AG04449 (cell line): ENCODE results near the gene SCN8A.

ENCODE experiments used
- CTCF ChIA-PET: fragments of 350-600 bp; formaldehyde crosslinking; extraction: SDS; loops from one replicate; lab custom pipeline; 2021; ENCODE audit warnings: antibody characterized with exemption; lab: Yijun Ruan, JAX
- POLR2A ChIA-PET: fragments of 400-600, 350-600 bp; formaldehyde crosslinking; extraction: SDS; loops from one replicate; lab custom pipeline; 2020; ENCODE audit warnings: antibody characterized with exemption, inconsistent platforms; lab: Yijun Ruan, JAX
- DNase-seq: peaks from one replicate; pipeline ENCODE4 v3.0.0-alpha.2; 2010; ENCODE audit warnings: low read depth, low spot score
- H3K4me3 ChIP-seq: 2 replicates; pipeline ENCODE4 v1.5.1; 2011; ENCODE audit warnings: low read depth, mild to moderate bottlenecking, control low read depth, low read length
- CTCF ChIP-seq: IDR thresholded peaks from one replicate; pipeline ENCODE4 v1.5.1; 2011; ENCODE audit warnings: mild to moderate bottlenecking, moderate library complexity, low read length, control low read depth, inconsistent platforms; ENCODE audit not compliant: insufficient read depth; ENCODE audit errors: missing control alignments

The SCN8A gene

GRCh38 chr12:51667269-51667668, 76.2 kb downstream of the SCN8A start:
- TF ChIP-seq CTCF = no peak
- no peak for DNase-seq
- ChIA-PET POLR2A (no interaction called here), CTCF (interaction anchor here (0.9 to 1.3 kb wide), 4 partner anchors 9 to 12 kb away, joined by 3 to 7 read pairs (median 4); no protein-coding TSS in a partner anchor)
- no peak overlapping the region for H3K4me3 ChIP-seq

- ChIA-PET POLR2A (no interaction called here), CTCF (interaction anchor here (1.1 to 1.9 kb wide), 3 partner anchors 10 to 22 kb away, joined by 3 to 10 read pairs (median 3); no protein-coding TSS in a partner anchor)
- no peak overlapping the region for H3K4me3 ChIP-seq
- no peak for DNase-seq
- TF ChIP-seq CTCF = no peak
Measured at GRCh38 chr12:51669271-51669670, 78.2 kb downstream of the SCN8A start.

- no peak overlapping the region for H3K4me3 ChIP-seq
- ChIA-PET CTCF (interaction anchor here (0.7 to 2.2 kb wide), 3 partner anchors 10 to 206 kb away, joined by 3 to 10 read pairs (median 3); no protein-coding TSS in a partner anchor), POLR2A (no interaction called here)
- TF ChIP-seq CTCF = no peak
- no peak for DNase-seq
Measured at GRCh38 chr12:51669996-51670395, 79.0 kb downstream of the SCN8A start.

- no peak overlapping the region for H3K4me3 ChIP-seq
- no peak for DNase-seq
- CTCF ChIA-PET = no interaction called here
- no peak for TF ChIP-seq CTCF
- POLR2A ChIA-PET = no interaction called here
Measured at GRCh38 chr12:51672334-51672733, 81.3 kb downstream of the SCN8A start.

GRCh38 chr12:51675071-51675803, 84.2 kb downstream of the SCN8A start:
- ChIA-PET POLR2A (no interaction called here), CTCF (interaction anchor here (1.4 kb wide), 1 partner anchor 153 kb away, joined by 4 read pairs; no protein-coding TSS in a partner anchor)
- no peak for DNase-seq
- TF ChIP-seq CTCF = no peak
- no peak overlapping the region for H3K4me3 ChIP-seq

GRCh38 chr12:51676875-51677274, 85.8 kb downstream of the SCN8A start:
- ChIA-PET POLR2A (no interaction called here), CTCF (interaction anchor here (0.8 to 1.7 kb wide), 12 partner anchors 8 to 155 kb away, joined by 3 to 7 read pairs (median 4); no protein-coding TSS in a partner anchor)
- H3K4me3 ChIP-seq = no peak overlapping the region
- DNase-seq = no peak
- no peak for TF ChIP-seq CTCF
